ENCODE data around the gene ERCC4.

- TF ChIP-seq CTCF (optimal IDR thresholded peaks at IDR 0.05 in 1 of 3, IDR thresholded peaks at IDR 0.05 in 1 of 3, conservative IDR thresholded peaks at IDR 0.05 in 1 of 3; ENCODE audit: extremely low read depth in 1 of 3, insufficient read depth in 2 of 3, low read length in 3 of 3) (no peak), EZH2 (IDR thresholded peaks at IDR 0.05; ENCODE audit: low read length) (no peak)
These were observed 16.2 kb downstream of the ERCC4 start for GRCh38 chr16:13936155-13936554.
